Heart left ventricle (tissue), 13 donors: Measurements from ENCODE around the gene RTEL1.

Source experiments
- POLR2A ChIP-seq, 2 donors: fragments of 450-650 bp; IDR thresholded peaks; one replicate each; pipeline ENCODE4 v1.6.1; 2017; ENCODE audit warnings: antibody characterized with exemption in 2 of 2, mild to moderate bottlenecking in 2 of 2, moderate library complexity in 2 of 2
- TF ChIP-seq, protein P1 (sequence below), 12 donors: fragments of 200-600 bp; sonication (generic) in 4 of 12; IDR thresholded peaks; one replicate each; pipeline versions ENCODE4 v1.5.0 to v1.8.0; 2018 to 2022; ENCODE audit warnings: antibody characterized with exemption in 12 of 12, mild to moderate bottlenecking in 5 of 12
- donor health status: ischemic (EF 13 %, LVEDD 7.1; RV severe dilation, severe dysfunction).
- donor health status: DM: no; HTN: yes; CAD: no.
- donor health status: DM: no; HTN: no; CAD: no.
- donor health status: ischemic (EF 25% LVEDD 6.9; RV normal size, moderate dysfunction).
- donor health status: ischemic (EF 25% LVEDD 5.7; RV mildly dilated, moderate dysfunction).
- donor health status: ischemic (EF 35%, LVEDD 5.7; RV mildly dilated, moderate dysfunction).
- donor health status: nonischemic (EF 11% LVEDD 7.7; RV severe dilation, severe dysfunction).
- donor health status: DM: yes; HTN: yes; CAD: no.
- donor health status: PGD.
- donor health status: ischemic (EF 29% LVEDD 5.4; RV normal size, mild dysfunction).
- donor health status: nonischemic (EF 23%, LVEDD 6.1; RV moderate dilation, normal function).

DNA sequence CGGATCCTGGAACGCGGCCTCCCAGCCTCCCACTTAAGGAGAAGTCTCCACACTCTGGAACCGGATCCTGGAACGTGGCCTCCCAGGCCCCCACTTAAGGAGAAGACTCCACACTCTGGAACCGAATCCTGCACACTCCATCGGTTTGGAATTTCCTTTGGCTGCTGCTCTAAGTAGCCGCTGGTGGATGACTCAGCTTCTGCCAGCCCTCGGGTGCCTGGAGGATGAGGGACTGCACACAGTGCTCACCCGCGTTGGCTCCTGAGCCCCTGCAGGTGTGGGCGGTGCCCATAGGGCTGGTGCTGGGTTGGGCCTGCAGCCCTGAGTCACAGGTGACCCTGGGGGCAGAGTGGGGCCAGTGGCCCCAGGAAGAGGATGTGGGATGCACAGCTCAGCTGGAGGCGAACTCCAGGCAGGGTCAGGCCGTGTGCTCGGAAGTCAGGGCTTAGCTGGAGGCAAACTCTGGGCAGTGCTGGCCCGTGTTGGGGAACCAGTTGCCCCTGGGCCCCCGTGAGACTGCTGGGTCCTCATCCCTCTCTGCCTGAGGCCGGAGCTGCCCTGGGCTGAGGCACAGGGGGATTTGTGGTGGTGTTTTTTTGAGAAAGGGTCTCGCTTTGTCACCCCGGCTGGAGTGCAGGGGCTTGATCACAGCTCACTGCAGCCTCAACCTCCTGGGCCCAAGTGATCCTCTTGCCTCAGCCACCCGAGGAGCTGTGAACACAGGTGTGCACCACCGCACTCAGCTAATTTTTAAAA is 24.4 kb downstream of the RTEL1 start:
- TF ChIP-seq, protein P1, sequence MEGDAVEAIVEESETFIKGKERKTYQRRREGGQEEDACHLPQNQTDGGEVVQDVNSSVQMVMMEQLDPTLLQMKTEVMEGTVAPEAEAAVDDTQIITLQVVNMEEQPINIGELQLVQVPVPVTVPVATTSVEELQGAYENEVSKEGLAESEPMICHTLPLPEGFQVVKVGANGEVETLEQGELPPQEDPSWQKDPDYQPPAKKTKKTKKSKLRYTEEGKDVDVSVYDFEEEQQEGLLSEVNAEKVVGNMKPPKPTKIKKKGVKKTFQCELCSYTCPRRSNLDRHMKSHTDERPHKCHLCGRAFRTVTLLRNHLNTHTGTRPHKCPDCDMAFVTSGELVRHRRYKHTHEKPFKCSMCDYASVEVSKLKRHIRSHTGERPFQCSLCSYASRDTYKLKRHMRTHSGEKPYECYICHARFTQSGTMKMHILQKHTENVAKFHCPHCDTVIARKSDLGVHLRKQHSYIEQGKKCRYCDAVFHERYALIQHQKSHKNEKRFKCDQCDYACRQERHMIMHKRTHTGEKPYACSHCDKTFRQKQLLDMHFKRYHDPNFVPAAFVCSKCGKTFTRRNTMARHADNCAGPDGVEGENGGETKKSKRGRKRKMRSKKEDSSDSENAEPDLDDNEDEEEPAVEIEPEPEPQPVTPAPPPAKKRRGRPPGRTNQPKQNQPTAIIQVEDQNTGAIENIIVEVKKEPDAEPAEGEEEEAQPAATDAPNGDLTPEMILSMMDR (IDR thresholded peaks at IDR 0.05): no peak
- peak in 1 of 2 donors; percentile 16 for TF ChIP-seq POLR2A (IDR thresholded peaks at IDR 0.05)
